GM12872 (cell line): Measurements from ENCODE around the gene OPCML.

Source experiments
- TF ChIP-seq, protein P1 (sequence below): IDR thresholded peaks from 3 replicates; pipeline ENCODE4 v1.5.1; 2011; ENCODE audit warnings: low read depth, mild to moderate bottlenecking, low read length, moderate library complexity; ENCODE audit not compliant: insufficient read depth

The OPCML gene

DNA sequence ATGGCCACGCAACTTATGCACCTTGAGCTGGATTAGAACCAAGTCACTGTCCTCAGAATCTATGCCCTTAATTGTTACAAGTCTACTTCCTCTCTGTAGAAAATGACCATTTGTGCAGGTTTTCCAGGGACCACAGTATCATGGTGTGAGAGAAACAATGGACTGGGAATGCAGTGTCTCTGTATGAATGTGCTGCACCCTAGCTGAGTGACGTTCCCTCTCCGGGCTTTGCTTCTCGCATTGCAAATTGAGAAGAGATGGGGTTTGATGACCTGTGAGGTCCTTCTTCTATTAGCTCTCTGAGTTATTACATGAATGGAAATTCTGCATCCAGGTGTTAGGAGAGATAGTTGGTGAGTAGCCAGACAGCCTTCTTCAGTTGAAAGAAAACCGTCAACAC is 1109.6 kb downstream of the OPCML start:
- TF ChIP-seq, protein P1, sequence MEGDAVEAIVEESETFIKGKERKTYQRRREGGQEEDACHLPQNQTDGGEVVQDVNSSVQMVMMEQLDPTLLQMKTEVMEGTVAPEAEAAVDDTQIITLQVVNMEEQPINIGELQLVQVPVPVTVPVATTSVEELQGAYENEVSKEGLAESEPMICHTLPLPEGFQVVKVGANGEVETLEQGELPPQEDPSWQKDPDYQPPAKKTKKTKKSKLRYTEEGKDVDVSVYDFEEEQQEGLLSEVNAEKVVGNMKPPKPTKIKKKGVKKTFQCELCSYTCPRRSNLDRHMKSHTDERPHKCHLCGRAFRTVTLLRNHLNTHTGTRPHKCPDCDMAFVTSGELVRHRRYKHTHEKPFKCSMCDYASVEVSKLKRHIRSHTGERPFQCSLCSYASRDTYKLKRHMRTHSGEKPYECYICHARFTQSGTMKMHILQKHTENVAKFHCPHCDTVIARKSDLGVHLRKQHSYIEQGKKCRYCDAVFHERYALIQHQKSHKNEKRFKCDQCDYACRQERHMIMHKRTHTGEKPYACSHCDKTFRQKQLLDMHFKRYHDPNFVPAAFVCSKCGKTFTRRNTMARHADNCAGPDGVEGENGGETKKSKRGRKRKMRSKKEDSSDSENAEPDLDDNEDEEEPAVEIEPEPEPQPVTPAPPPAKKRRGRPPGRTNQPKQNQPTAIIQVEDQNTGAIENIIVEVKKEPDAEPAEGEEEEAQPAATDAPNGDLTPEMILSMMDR: no peak

DNA sequence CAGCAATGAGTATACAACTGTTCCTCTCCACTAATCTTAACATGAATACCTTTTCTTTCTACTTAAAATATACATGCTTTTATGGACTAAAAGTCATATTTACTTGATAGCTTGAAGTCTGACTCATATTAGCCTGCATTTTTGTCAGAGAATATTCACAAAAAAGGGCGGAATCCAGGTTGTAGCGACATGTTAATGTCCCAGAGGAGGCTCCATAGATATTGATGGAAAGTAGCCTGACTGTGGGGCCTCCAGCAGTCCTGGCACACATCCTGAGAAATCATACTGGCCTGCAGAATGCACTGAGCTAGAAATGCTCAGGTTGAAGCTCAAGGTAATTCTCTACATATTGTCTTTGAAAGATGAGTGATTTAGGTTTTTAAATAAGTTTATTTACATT is 1110.7 kb downstream of the OPCML start:
- TF ChIP-seq, protein P1: no peak

DNA sequence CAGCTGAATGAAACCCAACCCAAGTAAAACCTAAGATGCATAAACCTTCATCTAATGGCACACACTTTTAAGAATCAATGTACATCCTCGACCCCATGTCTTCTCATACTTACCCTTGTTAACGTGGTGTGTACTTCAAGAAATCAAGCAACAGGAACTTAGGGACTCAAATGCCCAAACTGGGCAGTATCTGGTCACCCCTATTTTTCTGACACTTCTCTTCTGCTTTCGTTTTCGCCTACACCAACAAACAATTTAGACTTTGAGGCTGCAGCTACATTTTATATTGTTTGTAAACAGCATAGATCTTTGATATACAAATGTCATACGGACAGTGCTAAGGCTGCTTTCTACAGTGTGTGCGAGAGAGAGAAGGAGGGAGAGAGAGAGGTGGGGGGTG is 1117.8 kb downstream of the OPCML start:
- TF ChIP-seq, protein P1: no peak

DNA sequence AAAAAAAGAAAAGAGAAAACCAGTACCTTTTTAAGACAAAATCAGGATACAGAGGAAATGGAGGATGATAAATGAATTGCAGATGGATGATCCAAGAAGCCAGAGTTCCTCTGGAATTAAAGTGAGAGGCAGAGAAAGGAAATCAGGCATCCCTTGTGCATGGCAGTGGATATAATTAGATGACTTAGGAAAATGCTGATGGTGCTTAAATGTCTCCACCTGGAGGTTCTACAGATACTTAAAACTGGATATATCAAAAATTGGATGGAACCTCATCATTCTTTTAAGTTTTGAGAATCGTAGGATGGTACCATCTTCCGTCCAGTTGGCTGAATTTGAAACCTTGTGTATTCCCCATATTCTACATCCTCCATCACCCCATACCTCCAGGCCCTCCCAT is 1121.9 kb downstream of the OPCML start:
- TF ChIP-seq, protein P1: no peak

DNA sequence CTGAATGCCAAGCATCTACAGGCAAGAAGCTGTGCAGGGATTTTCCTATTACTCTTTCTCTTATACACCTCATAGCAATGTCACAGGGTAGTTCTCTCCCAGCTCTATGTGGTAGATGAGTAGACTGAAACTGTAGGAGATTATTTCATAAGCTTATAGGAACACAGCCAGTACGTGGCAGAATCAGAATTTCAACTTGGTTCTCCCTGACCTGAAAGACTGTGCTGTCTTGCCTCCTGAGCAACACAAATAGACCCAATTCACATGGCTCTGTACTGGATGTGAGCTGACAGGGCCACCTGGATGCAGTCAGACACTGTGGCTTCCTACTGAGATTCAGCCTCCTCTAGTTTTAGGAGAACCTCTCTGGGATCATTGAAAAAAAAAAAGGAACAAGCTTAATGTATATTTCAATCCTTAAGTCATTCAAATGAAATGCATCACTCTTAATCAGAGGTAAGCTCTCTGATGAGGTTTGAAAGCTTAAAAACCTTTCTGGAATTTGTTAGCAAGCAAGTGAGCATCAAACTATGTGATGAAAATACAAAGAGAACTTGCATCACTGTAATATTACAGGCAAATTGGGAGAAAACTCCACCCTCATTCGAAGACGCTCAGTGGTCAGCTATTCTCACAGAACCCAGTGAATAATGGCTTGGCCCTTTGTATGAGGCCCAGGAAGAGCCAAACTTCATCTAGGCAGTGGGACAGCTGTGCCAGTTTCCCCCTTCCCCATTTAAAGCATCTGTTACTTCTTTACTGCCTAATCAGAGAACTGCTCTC is 1122.5 kb downstream of the OPCML start:
- TF ChIP-seq, protein P1: no peak

DNA sequence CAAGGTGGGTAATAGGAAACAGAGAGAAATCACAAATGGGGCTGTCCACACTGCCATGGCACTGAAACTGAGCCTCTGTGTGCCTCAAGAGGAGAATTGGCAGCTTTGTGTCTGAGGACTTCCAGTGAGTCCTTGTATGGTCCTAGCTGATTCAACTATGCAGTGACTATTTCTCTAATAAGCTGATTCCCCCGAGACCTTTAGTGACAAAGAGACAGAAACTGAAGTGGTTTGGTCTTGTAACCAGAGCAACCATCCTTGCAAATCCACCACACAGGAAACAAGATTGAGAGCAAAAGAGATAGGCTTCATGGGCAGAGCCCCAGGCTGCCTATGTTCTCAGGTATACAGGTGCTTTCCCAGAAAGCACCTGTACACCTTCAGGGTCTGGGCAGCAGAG is 1123.4 kb downstream of the OPCML start:
- TF ChIP-seq, protein P1: no peak

DNA sequence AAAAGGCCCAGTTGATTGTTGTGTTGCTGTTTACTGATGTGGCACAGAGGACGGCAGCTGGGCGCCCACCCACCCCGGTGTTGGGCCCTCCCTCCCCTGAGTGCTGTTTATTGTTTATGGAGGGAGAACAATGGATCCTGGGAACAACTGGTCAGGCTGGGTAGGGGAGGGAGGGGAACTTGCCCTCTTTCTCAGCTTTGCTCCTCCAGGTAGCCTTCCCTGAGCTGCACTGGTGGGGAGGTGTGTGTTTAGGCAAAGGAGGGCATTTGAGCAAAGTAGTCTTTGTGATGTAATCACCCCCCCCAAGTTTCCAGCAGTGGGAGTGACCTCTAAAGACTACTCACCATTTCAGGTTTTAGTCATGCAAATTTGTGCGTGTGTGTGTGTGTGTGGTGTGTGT is 1126.6 kb downstream of the OPCML start:
- TF ChIP-seq, protein P1: no peak
